HUES64 (cell line): ENCODE data around the gene SLC6A8.

Experiments
- H3K27ac ChIP-seq: 2 replicates; pipeline ENCODE4 v1.7.0; 2013; ENCODE audit warnings: low read depth, low read length, inconsistent platforms
- H3K27me3 ChIP-seq: 2 replicates; pipeline ENCODE4 v1.6.1; 2013; ENCODE audit warnings: mild to moderate bottlenecking, low read length; ENCODE audit not compliant: insufficient read depth
- H3K36me3 ChIP-seq: 2 replicates; pipeline ENCODE4 v1.6.1; 2013; ENCODE audit warnings: mild to moderate bottlenecking, low read length; ENCODE audit not compliant: insufficient read depth
- H3K4me1 ChIP-seq: 2 replicates; pipeline ENCODE4 v1.6.1; 2013; ENCODE audit warnings: mild to moderate bottlenecking, low read length, moderate library complexity; ENCODE audit not compliant: insufficient read depth
- H3K4me3 ChIP-seq: 2 replicates; pipeline ENCODE4 v1.5.1; 2013; ENCODE audit warnings: mild to moderate bottlenecking, low read length, moderate library complexity
- H3K9ac ChIP-seq: 2 replicates; pipeline ENCODE4 v1.6.1; 2013; ENCODE audit warnings: mild to moderate bottlenecking, low read depth, low read length
- H3K9me3 ChIP-seq: 2 replicates; pipeline ENCODE4 v1.6.1; 2013; ENCODE audit warnings: low read depth, low read length; ENCODE audit not compliant: insufficient read depth
- WGBS: fragments of 150-250, 120-280 bp; methylation state at CpG from one replicate; pipeline ENCODE4 v1.1.7; 2013; ENCODE audit warnings: missing lambda C conversion rate; 5-methylcytosine and 5-hydroxymethylcytosine counted together

SLC6A8 gene

GRCh38 chrX:153668423-153669173 lies 19.1 kb upstream of the SLC6A8 start:
- no peak overlapping the region for H3K27ac ChIP-seq
- H3K9ac ChIP-seq = no peak overlapping the region
- no peaks in the 10 kb centered on the region for H3K9me3 ChIP-seq

DNA sequence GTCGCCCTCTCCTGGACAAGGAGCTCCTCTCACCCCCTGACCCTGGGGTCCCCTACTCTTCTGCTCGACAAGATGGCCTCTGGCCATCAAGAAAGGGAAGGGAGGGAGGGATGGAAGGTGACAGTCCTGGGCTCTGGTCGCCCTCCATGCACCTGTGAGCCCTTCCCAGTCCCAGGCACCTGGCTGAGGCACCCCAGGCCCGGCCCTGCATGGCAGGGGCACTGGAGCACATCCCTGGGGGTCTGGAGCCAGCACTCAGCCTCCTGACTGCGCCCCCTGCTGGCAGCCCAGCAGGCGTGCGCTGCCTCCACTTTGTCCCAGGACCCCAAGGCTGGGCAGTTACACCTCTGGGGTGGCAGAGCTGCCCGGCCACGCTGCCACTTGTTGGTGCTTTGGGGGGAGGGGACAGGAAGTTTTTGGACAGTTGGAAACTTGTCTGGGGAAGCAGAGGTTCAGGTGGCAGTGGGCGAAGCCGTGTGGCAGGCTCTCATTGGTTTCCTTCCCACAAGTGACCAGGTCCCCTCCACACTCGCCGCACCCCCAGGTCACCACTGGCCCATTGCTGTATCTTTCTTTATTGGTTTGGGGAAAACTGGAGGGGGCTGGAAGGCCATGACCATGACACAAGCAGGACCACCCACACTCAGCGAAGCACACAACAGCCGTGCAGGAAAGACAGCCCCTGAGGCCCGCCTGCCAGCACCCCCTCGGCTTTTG lies 18.4 kb upstream of the SLC6A8 start:
- peaks cover 13% of the 10 kb centered on the region for H3K27me3 ChIP-seq
- no peaks in the 10 kb centered on the region for H3K36me3 ChIP-seq
- no peaks in the 10 kb centered on the region for H3K9me3 ChIP-seq
- no peaks in the 10 kb centered on the region for H3K4me1 ChIP-seq
- H3K9ac ChIP-seq = no peak overlapping the region
- no peak overlapping the region for H3K4me3 ChIP-seq
- H3K27ac ChIP-seq = no peak overlapping the region
- 70% methylated on average over 11 of the region's 17 CpGs for WGBS

More at GRCh38 chrX:153668423-153669173, 19.1 kb upstream of the SLC6A8 start:
- WGBS = 92% methylated on average over 9 of the region's 11 CpGs
- Histone ChIP-seq H3K36me3 (no peaks in the 10 kb centered on the region), H3K27me3 (peaks cover 12% of the 10 kb centered on the region), H3K4me1 (no peaks in the 10 kb centered on the region), H3K4me3 (no peak overlapping the region)

DNA sequence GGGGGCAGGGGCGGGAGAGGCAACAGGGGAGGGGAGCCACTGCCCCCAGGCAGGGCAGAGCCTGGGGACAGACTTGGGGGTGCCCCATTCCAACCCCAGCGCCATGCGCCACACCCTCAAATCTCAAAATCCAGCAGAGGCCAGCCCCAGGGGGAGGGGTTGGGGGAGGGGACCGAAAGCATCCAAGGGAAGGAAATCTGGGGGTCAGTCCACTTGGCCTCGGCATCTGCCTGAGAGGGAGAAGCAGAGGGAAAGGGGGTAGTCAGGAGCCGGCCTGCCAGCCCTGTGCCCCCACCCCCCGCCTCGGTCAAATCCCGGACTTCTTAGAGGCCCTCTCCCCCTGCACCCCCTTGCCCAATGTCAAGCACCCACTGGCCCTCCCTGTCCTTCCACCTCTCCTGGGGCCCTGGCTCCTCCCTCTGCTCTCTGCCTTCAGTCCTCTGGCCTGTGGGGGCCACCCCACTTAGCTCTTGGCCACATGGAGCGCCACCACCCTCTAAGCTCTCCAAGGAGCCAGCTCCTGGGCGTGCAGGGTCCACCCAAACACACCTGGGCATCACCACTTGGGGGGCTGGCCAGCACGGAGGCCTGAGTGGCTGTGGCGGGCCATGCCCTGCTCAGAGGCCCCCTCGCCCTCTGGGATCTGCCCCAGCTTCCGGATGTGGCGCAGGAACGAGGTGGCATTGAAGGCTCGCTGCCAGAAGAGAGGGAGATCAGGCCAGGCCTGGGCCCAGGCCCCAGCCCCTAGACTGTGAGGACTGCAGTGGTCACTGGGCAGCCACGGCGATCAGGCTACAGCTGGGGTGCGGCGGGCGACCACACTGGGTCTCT lies 17.6 kb upstream of the SLC6A8 start:
- Histone ChIP-seq H3K27me3 (peaks cover 10% of the 10 kb centered on the region), H3K36me3 (no peaks in the 10 kb centered on the region), H3K27ac (no peak overlapping the region), H3K9me3 (no peaks in the 10 kb centered on the region), H3K4me1 (peaks cover 3% of the 10 kb centered on the region; the same call in 1 of the 2 replicates), H3K4me3 (no peak overlapping the region), H3K9ac (no peak overlapping the region)
- WGBS = 90% methylated on average over 20 of the region's 23 CpGs

DNA sequence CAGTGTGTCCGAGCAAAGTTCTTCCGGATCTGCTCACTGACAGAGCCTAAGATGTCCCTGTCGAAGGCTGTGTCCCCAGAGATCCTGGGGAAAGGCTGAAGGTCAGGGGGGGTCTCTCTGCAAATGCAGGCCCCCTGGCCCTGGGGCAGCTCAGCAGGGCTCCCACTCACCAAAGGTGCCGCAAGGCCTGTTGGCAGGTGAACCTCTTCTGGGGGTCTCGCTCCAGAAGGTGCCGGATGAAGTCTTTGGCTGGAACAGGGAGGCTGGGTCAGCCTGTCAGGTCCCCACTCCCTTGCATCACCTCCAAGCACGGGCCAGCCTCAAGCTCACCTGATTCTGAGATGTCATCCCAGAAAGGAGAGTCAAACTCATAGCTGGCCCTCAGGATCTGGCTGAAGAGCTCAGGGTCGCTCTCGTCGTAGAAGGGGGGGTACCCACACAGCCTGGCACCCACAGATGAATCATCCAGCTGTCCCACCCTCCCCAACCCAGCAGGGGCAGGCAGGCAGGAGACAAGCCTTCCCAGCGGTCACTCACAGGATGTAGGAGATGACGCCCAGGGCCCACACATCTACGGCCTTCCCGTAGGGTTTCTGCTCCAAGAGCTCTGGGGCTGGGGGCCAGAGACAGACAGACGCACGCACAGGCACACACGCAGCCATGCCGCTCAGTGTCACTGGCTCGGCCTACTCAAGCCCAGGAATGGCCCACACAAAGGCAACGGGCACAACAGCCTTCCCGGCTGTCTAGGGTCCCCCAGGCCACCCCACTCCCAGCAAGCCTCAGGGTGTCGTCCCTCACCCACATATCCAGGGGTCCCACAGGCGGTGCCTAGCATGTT lies 16.8 kb upstream of the SLC6A8 start:
- H3K27ac ChIP-seq = no peak overlapping the region
- peaks cover 10% of the 10 kb centered on the region for H3K27me3 ChIP-seq
- H3K9me3 ChIP-seq = no peaks in the 10 kb centered on the region
- peaks cover 3% of the 10 kb centered on the region; the same call in 1 of the 2 replicates for H3K4me1 ChIP-seq
- no peak overlapping the region for H3K9ac ChIP-seq
- no peak overlapping the region for H3K4me3 ChIP-seq
- H3K36me3 ChIP-seq = no peaks in the 10 kb centered on the region
- 94% methylated on average over 23 of the region's 23 CpGs for WGBS

DNA sequence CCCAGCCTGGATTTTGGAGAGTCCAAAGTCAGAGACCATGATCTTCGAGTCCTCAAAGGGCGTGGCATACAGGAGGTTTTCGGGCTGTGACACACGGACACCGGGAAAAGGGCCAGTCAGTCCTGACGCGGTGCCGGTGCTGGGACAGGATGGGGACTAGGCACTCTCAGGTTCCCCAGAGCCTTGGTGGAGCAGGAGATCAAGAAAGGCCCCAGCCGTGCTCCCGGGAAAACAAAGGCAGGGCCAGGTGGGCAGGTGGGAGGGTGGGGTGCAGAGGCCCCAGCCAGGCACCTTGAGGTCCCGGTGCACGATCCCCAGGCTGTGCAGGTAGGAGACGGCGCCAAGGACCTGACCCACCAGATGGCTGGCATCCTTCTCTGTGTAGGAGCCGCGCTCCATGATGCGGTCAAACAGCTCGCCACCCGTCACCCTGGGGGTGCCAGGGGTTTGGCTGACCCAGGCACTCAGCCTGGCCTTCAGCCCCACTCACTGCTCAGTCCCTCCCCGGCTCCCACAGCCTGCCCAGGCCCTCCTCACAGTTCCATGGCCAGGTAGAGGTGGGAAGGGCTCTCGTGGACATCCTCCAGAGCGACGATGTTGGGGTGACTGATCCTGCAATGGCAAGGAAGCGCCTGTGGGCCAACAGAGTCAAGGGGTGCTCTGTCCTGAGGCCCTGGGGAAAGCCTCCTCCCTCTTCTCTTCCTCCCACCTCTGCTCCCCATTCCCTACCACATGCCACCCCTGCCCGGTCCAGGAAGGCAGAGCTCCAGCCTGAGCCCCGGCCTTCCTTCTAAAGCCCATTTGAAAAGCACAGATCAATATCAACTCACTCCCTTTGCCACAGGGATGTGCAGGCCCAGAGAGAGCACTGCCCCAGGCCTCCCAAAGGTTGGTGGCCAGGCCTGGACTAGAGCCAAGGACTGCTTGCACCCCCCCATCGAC lies 15.9 kb upstream of the SLC6A8 start:
- H3K9ac ChIP-seq = no peak overlapping the region
- 93% methylated on average over 26 of the region's 27 CpGs for WGBS
- H3K27ac ChIP-seq = no peak overlapping the region
- H3K4me1 ChIP-seq = peaks cover 3% of the 10 kb centered on the region; the same call in 1 of the 2 replicates
- no peaks in the 10 kb centered on the region for H3K9me3 ChIP-seq
- H3K4me3 ChIP-seq = no peak overlapping the region
- H3K36me3 ChIP-seq = no peaks in the 10 kb centered on the region
- H3K27me3 ChIP-seq = peaks cover 10% of the 10 kb centered on the region

DNA sequence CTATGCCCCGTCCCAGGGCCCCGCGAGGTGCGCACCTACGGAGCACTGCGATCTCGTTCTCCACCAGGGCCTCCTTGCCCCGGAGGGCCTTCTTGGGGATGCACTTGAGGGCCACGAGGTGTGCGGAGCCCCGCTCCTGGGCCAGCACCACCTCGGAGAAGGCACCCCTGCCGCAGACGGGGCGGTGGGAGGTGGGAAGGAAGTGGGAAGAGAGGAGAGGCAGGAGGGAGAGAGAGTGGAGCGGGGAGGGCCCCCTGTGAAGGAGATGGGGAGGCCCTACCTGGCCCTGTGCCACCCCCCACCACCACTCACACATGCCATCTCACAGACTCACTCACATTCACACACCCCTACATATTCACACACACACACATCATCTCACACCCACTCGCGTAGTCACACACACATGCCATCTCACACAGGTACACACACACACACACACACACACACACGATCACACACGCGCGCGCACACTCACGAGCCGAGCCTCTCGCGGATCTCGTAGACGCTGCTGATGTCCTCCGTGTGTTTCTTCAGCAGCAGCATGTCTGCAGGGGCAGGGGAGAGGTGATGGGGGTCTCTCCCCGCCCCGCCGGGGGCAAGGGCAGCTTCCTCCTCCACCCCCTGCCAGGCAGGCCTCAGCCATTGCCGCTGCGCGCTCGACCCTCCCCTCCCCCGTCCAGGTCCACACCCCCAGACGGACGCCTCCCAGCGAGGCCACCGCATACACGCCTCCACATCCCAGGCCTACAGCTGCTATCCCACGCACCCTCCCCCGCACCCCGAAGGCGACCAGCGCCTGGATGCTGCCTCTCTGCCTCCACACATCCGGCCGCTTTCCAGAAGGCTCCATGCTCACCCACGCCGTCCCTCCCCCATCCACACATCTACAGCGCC lies 14.9 kb upstream of the SLC6A8 start:
- Histone ChIP-seq H3K27me3 (peaks cover 10% of the 10 kb centered on the region), H3K4me1 (peaks cover 3% of the 10 kb centered on the region; the same call in 1 of the 2 replicates), H3K36me3 (no peaks in the 10 kb centered on the region), H3K27ac (no peak overlapping the region), H3K4me3 (no peak overlapping the region), H3K9ac (no peak overlapping the region), H3K9me3 (no peaks in the 10 kb centered on the region)
- 50% methylated on average over 47 of the region's 53 CpGs for WGBS

DNA sequence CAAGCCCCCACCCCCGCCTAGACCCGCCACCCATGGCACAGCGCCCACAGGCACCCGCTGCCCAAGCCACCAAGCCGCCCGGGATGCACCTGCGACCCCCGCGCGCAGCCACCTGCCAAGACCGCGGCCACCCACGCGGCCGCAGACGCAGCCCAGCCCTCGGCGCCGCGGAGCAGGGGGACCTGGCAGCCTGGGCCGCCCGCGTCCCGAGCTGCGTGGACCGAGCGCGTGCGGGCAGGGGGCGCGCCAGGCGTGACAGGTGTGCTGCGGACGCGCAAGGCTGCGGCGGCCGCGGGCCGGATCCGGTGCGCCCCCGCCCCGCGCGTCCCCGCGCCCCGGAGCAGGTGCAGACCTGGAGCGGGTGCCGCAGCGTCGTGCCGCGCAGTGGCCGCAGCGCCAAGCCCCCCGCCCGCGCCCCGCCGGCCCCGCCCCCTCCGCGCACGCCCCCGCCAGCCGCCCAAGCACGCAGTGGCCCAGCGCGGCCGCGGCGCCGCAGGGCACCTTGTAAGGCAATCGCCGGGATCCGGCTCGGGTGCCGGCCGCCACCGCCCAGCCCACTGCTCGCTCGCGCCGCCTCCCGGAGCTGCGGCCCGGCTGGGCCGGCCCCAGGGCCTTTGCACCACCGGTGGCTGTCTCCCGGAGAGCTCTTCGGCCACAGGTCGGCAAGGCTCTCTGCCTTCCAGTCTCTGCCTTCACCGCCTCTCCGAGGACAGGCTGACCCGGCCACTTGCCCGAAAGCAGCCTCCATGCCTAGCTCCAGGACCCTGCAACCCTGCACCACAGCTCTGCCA lies 14.1 kb upstream of the SLC6A8 start, which contains the start of gene PNCK:
PNCK (minus strand) TSS at position 386 of the 791 bp plus-strand sequence. CDS start 737 bp downstream, outside the sequence.
- Histone ChIP-seq H3K9me3 (no peaks in the 10 kb centered on the region), H3K4me3 (peak within 1 kb of the TSS; percentile 28; the same call in 1 of the 2 replicates)
- WGBS = 5% methylated on average over 98 of the region's 98 CpGs

DNA sequence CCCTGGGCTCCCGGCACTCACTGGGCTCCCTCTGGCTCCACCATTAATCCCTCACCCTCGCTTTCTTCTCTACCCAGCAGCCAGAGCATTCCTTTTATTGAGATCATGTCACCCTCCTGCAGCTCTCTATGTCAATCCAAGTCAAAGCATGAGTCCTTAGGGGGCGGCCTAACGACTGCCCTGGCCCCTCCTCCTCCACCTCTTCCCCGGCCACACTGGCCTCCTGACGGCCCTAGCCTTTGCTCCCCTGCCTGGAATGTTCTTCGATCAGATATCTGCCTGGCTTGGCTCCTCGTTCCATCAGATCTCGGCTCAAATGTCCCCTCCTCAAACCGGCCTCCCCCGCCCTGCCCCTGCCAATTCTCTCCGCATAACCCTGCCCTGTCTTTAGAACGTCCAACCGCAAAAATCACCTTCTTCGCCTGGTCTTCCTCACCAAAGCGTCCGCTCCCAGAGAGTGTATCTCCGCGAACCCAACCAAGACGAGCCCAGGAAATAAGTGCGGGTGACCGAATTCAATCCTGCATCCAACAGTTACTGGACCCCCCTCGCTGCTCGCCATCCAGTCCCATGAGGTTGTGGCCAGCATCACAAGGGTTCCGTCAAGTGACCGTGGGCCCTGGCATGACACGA lies 13.4 kb upstream of the SLC6A8 start:
- 62% methylated on average over 27 of the region's 27 CpGs for WGBS
- Histone ChIP-seq H3K36me3 (no peaks in the 10 kb centered on the region), H3K27ac (no peak overlapping the region; the same call in 1 of the 2 replicates), H3K4me3 (peak overlapping the region; percentile 28; the same call in 1 of the 2 replicates), H3K27me3 (peaks cover 10% of the 10 kb centered on the region), H3K9me3 (no peaks in the 10 kb centered on the region), H3K4me1 (peaks cover 3% of the 10 kb centered on the region; the same call in 1 of the 2 replicates), H3K9ac (no peak overlapping the region)

More for the DNA sequence above, 14.1 kb upstream of the SLC6A8 start, which contains the start of gene PNCK:
- H3K9ac ChIP-seq = no peak within 1 kb of the TSS
- peak within 1 kb of the TSS; percentile 30; the same call in 1 of the 2 replicates for H3K27ac ChIP-seq
- no peaks in the 10 kb centered on the region for H3K36me3 ChIP-seq
- H3K27me3 ChIP-seq = peaks cover 10% of the 10 kb centered on the region
- peaks cover 3% of the 10 kb centered on the region; the same call in 1 of the 2 replicates for H3K4me1 ChIP-seq
